ENCODE results near the gene CTBP2. TPM values are rescaled to one million over a fixed set of nuclear protein-coding genes. Genes with fewer than 3 reads are reported as not detected.

Gene CTBP2
- total and polyA plus RNA-seq, 2 of the 13 experiments (the other 11 are each of a cell fraction or from before 2014, with no cell fraction given), result 0.08 TPM; not detected in 1

GRCh38 chr10:125141860-125142484, 18.4 kb downstream of the CTBP2 start:
- ChIA-PET CTCF (ENCODE audit: low intra/inter-chr PET ratio, low total read pairs) (no interaction called here), POLR2A (no interaction called here)
- in situ Hi-C loops (cut with HindIII; ENCODE audit: extremely low pct_ligation_motif_present, low pct_unique_long_range_greater_than_20kb) (no loop called here), intact Hi-C loops (cut with micrococcal nuclease; ENCODE audit: unreplicated experiment) (no loop called here)
- WGBS (ENCODE audit: low lambda C conversion rate), result 43% methylated on average over 7 of the region's 12 CpGs
- H3K4me1 ChIP-seq (ENCODE audit: insufficient read depth, low read length), result peaks cover 10% of the 10 kb centered on the region; the same call in 1 of the 2 replicates
- peaks cover 11 to 60% of the 10 kb centered on the region in 2 experiments for H3K27me3 ChIP-seq (ENCODE audit: control insufficient read depth in 1 of 2, insufficient read depth in 2 of 2, low read length in 2 of 2)
- ATAC-seq (no peak; the same call in 2 of the 3 replicates), DNase-seq (ENCODE audit: low spot score) (no peak), FAIRE-seq (no peak)
- no peaks in the 10 kb centered on the region for H3K79me2 ChIP-seq (ENCODE audit: insufficient read depth, low read length)
- no peak overlapping the region for H3K27ac ChIP-seq (ENCODE audit: extremely low read length, insufficient read depth, low read length)
- H3K4me3 ChIP-seq (replicated peaks in 1 of 3; ENCODE audit: insufficient read depth in 1 of 3, low read depth in 2 of 3, low read length in 3 of 3), result no peak overlapping the region
- no TSS peak for BruUV-seq (replicated peaks)
- H3K4me2 ChIP-seq (ENCODE audit: low read depth, low read length), result no peak overlapping the region
- H4K20me1 ChIP-seq (ENCODE audit: insufficient read depth, low read length), result no peaks in the 10 kb centered on the region
- H3K36me3 ChIP-seq (replicated peaks in 1 of 2; ENCODE audit: control insufficient read depth in 1 of 2, insufficient read depth in 2 of 2, low read length in 2 of 2), result no peaks in the 10 kb centered on the region
- H3K9ac ChIP-seq (ENCODE audit: insufficient read depth, low read depth, low read length), result no peak overlapping the region
- TF ChIP-seq ZNF777 (CRISPR knock-in tag; IDR thresholded peaks at IDR 0.05), result no peak
- TF ChIP-seq ZNF790 (CRISPR knock-in tag; IDR thresholded peaks at IDR 0.05; ENCODE audit: borderline replicate concordance), result no peak
- no peak for TF ChIP-seq ZNF264 (CRISPR knock-in tag; IDR thresholded peaks at IDR 0.05)
- no peak for TF ChIP-seq ZNF501 (CRISPR knock-in tag; IDR thresholded peaks at IDR 0.05)
- no peak for TF ChIP-seq ATRX (CRISPR knock-in tag; IDR thresholded peaks at IDR 0.05; ENCODE audit: borderline replicate concordance)
- no peak for TF ChIP-seq THAP9 (CRISPR knock-in tag; IDR thresholded peaks at IDR 0.05; ENCODE audit: borderline replicate concordance)
- H3K9me3 ChIP-seq (ENCODE audit: low read length), result no peaks in the 10 kb centered on the region
- no peak overlapping the region for H2AFZ ChIP-seq (ENCODE audit: low read length)

Measured in HepG2 (cell line).